H9 (cell line): ENCODE results near the gene SPATS2. TPM values are rescaled to one million over a fixed set of nuclear protein-coding genes. Genes with fewer than 3 reads are reported as not detected.

Experiments used
- DNase-seq: peaks from one replicate; pipeline ENCODE4 v3.0.0-alpha.2; 2017
- H2AFZ ChIP-seq: one replicate; pipeline ENCODE4 v1.6.1; 2013; ENCODE audit warnings: mild to moderate bottlenecking, low read length, control low read depth, moderate library complexity
- H2AK5ac ChIP-seq: 2 replicates; pipeline ENCODE4 v1.6.1; 2013; ENCODE audit warnings: low read length, control low read depth, mixed read lengths; ENCODE audit not compliant: insufficient read length
- H2BK120ac ChIP-seq: one replicate; pipeline ENCODE4 v1.6.1; 2013; ENCODE audit warnings: low read depth, mild to moderate bottlenecking, low read length, control low read depth, inconsistent platforms; ENCODE audit not compliant: poor library complexity, severe bottlenecking
- H2BK12ac ChIP-seq: 2 replicates; pipeline ENCODE4 v1.6.1; 2013; ENCODE audit warnings: low read length, control low read depth, mixed read lengths, low read depth; ENCODE audit not compliant: insufficient read length
- H2BK15ac ChIP-seq: 2 replicates; pipeline ENCODE4 v1.6.1; 2013; ENCODE audit warnings: low read depth, low read length, control low read depth
- H2BK20ac ChIP-seq: one replicate; pipeline ENCODE4 v1.6.1; 2013; ENCODE audit warnings: low read depth, mild to moderate bottlenecking, low read length, control low read depth, inconsistent platforms; ENCODE audit not compliant: poor library complexity, severe bottlenecking
- H2BK5ac ChIP-seq: 2 replicates; pipeline ENCODE4 v1.6.1; 2013; ENCODE audit warnings: low read length, control low read depth, mixed read lengths; ENCODE audit not compliant: insufficient read length
- H3K14ac ChIP-seq: 2 replicates; pipeline ENCODE4 v1.6.1; 2013; ENCODE audit warnings: low read length, control low read depth; ENCODE audit not compliant: insufficient read depth
- H3K18ac ChIP-seq: 2 replicates; pipeline ENCODE4 v1.6.1; 2013; ENCODE audit warnings: low read depth, mild to moderate bottlenecking, mixed read lengths, low read length, control low read depth; ENCODE audit not compliant: insufficient read length
- H3K23ac ChIP-seq: 2 replicates; pipeline ENCODE4 v1.6.1; 2013; ENCODE audit warnings: low read length, control low read depth, mixed read lengths, low read depth; ENCODE audit not compliant: insufficient read length
- H3K23me2 ChIP-seq: 2 replicates; pipeline ENCODE4 v1.6.1; 2013; ENCODE audit warnings: low read depth, mild to moderate bottlenecking, mixed read lengths, low read length, control low read depth; ENCODE audit not compliant: insufficient read length, poor library complexity, severe bottlenecking
- H3K27ac ChIP-seq: 2 replicates; pipeline ENCODE4 v1.5.1; 2013; ENCODE audit warnings: low read length, control low read depth, mixed read lengths, low read depth; ENCODE audit not compliant: insufficient read length
- H3K27me3 ChIP-seq: 2 replicates; pipeline ENCODE4 v1.6.1; 2013; ENCODE audit warnings: low read length, control low read depth, inconsistent platforms; ENCODE audit not compliant: insufficient read depth
- H3K4ac ChIP-seq: 2 replicates; pipeline ENCODE4 v1.6.1; 2013; ENCODE audit warnings: low read depth, mild to moderate bottlenecking, control low read depth, inconsistent platforms, low read length, moderate library complexity
- H3K4me1 ChIP-seq: 2 replicates; pipeline ENCODE4 v1.6.1; 2013; ENCODE audit warnings: low read length, control low read depth, inconsistent platforms; ENCODE audit not compliant: insufficient read depth
- H3K4me2 ChIP-seq: 2 replicates; pipeline ENCODE4 v1.6.1; 2013; ENCODE audit warnings: low read length, control low read depth, mixed read lengths; ENCODE audit not compliant: insufficient read length, insufficient read depth
- H3K56ac ChIP-seq: 2 replicates; pipeline ENCODE4 v1.6.1; 2013; ENCODE audit warnings: low read depth, mild to moderate bottlenecking, mixed read lengths, low read length, control low read depth; ENCODE audit not compliant: insufficient read length
- H3K79me1 ChIP-seq: 2 replicates; pipeline ENCODE4 v1.6.1; 2013; ENCODE audit warnings: low read depth, mild to moderate bottlenecking, moderate library complexity, low read length, control low read depth, inconsistent platforms; ENCODE audit not compliant: insufficient read depth, poor library complexity, severe bottlenecking
- H3K79me2 ChIP-seq: 2 replicates; pipeline ENCODE4 v1.6.1; 2013; ENCODE audit warnings: low read length, control low read depth, inconsistent platforms; ENCODE audit not compliant: insufficient read depth
- H3K9ac ChIP-seq: 2 replicates; pipeline ENCODE4 v1.6.1; 2013; ENCODE audit warnings: low read length, control low read depth, mixed read lengths; ENCODE audit not compliant: insufficient read length; ENCODE audit errors: extremely low read depth
- H3K9me3 ChIP-seq: one replicate; pipeline ENCODE4 v1.6.1; 2013; ENCODE audit warnings: low read depth, low read length, inconsistent platforms; ENCODE audit not compliant: control insufficient read depth
- H3T11ph ChIP-seq: one replicate; pipeline ENCODE4 v1.6.1; 2013; ENCODE audit warnings: mild to moderate bottlenecking, low read length, control low read depth, inconsistent platforms
- H4K20me1 ChIP-seq: one replicate; pipeline ENCODE4 v1.6.1; 2013; ENCODE audit not compliant: control insufficient read depth, insufficient read length, insufficient read depth
- H4K5ac ChIP-seq: 2 replicates; pipeline ENCODE4 v1.6.1; 2013; ENCODE audit warnings: low read depth, mild to moderate bottlenecking, mixed read lengths, low read length, control low read depth; ENCODE audit not compliant: insufficient read length
- H4K8ac ChIP-seq: replicated peaks from 2 replicates; pipeline ENCODE4 v1.6.1; 2013; ENCODE audit warnings: low read length, control low read depth, mixed read lengths, low read depth; ENCODE audit not compliant: insufficient read length
- H4K91ac ChIP-seq: 2 replicates; pipeline ENCODE4 v1.6.1; 2013; ENCODE audit warnings: low read depth, mild to moderate bottlenecking, moderate library complexity, mixed read lengths, low read length, control low read depth; ENCODE audit not compliant: insufficient read length
- H3K27ac Mint-ChIP-seq, 3 experiments: 2 replicates in 2 of 3; 3 replicates in 1 of 3; pipeline ENCODE4 v1.8.0; 2020 to 2021; ENCODE audit warnings: mixed read lengths in 3 of 3, mild to moderate bottlenecking in 1 of 3, moderate library complexity in 1 of 3
- H3K27me3 Mint-ChIP-seq: 2 replicates; pipeline ENCODE4 v1.8.0; 2021; ENCODE audit warnings: low read depth, mild to moderate bottlenecking, moderate library complexity, mixed read lengths
- H3K36me3 Mint-ChIP-seq, 3 experiments: 2 replicates in 2 of 3; 3 replicates in 1 of 3; pipeline ENCODE4 v1.8.0; 2020 to 2021; ENCODE audit warnings: low read depth in 3 of 3, mixed read lengths in 3 of 3; ENCODE audit not compliant: insufficient read depth in 1 of 3
- H3K4me1 Mint-ChIP-seq, 2 experiments: 2 replicates each; pipeline ENCODE4 v1.8.0; 2020; ENCODE audit warnings: mixed read lengths in 2 of 2
- H3K4me3 Mint-ChIP-seq, 2 experiments: 2 replicates in 1 of 2; 3 replicates in 1 of 2; pipeline ENCODE4 v1.8.0; 2020 to 2021; ENCODE audit warnings: mild to moderate bottlenecking in 2 of 2, mixed read lengths in 2 of 2, moderate library complexity in 1 of 2
- H3K9me3 Mint-ChIP-seq, 2 experiments: 2 replicates in 1 of 2; 3 replicates in 1 of 2; pipeline ENCODE4 v1.8.0; 2020; ENCODE audit warnings: mild to moderate bottlenecking in 2 of 2, mixed read lengths in 2 of 2, moderate library complexity in 1 of 2
- CTCF ChIP-seq: fragments of 200-600 bp; sonication (generic); conservative IDR thresholded peaks from 3 replicates; pipeline ENCODE4 v1.8.0; 2021; ENCODE audit warnings: antibody characterized with exemption, mild to moderate bottlenecking
- WGBS: extraction: QIAGEN DNeasy Blood & Tissue Kit; methylation state at CpG from one replicate; pipeline ENCODE4 v1.1.7; 2013; ENCODE audit warnings: missing lambda C conversion rate, low lambda C conversion rate, mixed read lengths; ENCODE audit not compliant: insufficient read length; ENCODE audit errors: extremely low coverage; 5-methylcytosine and 5-hydroxymethylcytosine counted together
- total RNA-seq: library from RNA; stranded (reverse); gene quantifications from 2 replicates; pipeline ENCODE4 v1.2.1, GENCODE V29; 2021

The SPATS2 gene
- total RNA-seq, 1 experiment from 2014 or later = 17.1 TPM

- H3K4me1 ChIP-seq = no peaks in the 10 kb centered on the region; the same call in 1 of the 2 replicates
- no peaks in the 10 kb centered on the region for H3K79me1 ChIP-seq
- no peak overlapping the region for H3T11ph ChIP-seq
- no peaks in the 10 kb centered on the region for H3K23me2 ChIP-seq
- no peak overlapping the region for H3K14ac ChIP-seq
- no peak overlapping the region for H2BK15ac ChIP-seq
- H2AK5ac ChIP-seq = no peak overlapping the region
- no peaks in the 10 kb centered on the region for H3K27me3 ChIP-seq
- H2BK20ac ChIP-seq = no peak overlapping the region
- no peak overlapping the region for H4K8ac ChIP-seq
- Mint-ChIP-seq H3K4me1 (no peaks in the 10 kb centered on the region), H3K27me3 (no peaks in the 10 kb centered on the region), H3K36me3 (peaks cover 6 to 11% (median 8%) of the 10 kb centered on the region in 3 experiments; a peak in 6 of 7 replicates), H3K9me3 (no peaks in the 10 kb centered on the region), H3K4me3 (no peak overlapping the region), H3K27ac (no peak overlapping the region)
- no peaks in the 10 kb centered on the region for H3K9me3 ChIP-seq
- H3K18ac ChIP-seq = no peak overlapping the region
- no peak overlapping the region for H4K5ac ChIP-seq
- no peak overlapping the region for H3K56ac ChIP-seq
- no peak overlapping the region for H3K9ac ChIP-seq
- no peak overlapping the region for H3K4ac ChIP-seq
- no peak overlapping the region for H4K91ac ChIP-seq
- no peak overlapping the region for H3K27ac ChIP-seq
- H2BK5ac ChIP-seq = no peak overlapping the region
- no peak overlapping the region for H2AFZ ChIP-seq
- no peaks in the 10 kb centered on the region for H4K20me1 ChIP-seq
- WGBS = no CpG with 5 or more reads among the region's 2 CpGs
- no peak overlapping the region for H2BK120ac ChIP-seq
- H3K23ac ChIP-seq = no peak overlapping the region
- DNase-seq = no peak
- H3K4me2 ChIP-seq = no peak overlapping the region
- H2BK12ac ChIP-seq = no peak overlapping the region
- TF ChIP-seq CTCF = no peak
- no peaks in the 10 kb centered on the region for H3K79me2 ChIP-seq
Observed at GRCh38 chr12:49465132-49465531, 97.9 kb downstream of the SPATS2 start.
